GM15510 (cell line): ENCODE results near the gene CREB1.

Source experiments
- POLR2A ChIP-seq: IDR thresholded peaks from 3 replicates; pipeline ENCODE4 v1.6.1; 2011; ENCODE audit warnings: borderline replicate concordance; ENCODE audit not compliant: insufficient read length; ENCODE audit errors: extremely low read depth

CREB1 gene

GRCh38 chr2:207498427-207498826 lies 31.3 kb upstream of the CREB1 start:
- no peak for TF ChIP-seq POLR2A

- TF ChIP-seq POLR2A = no peak
These were observed 30.6 kb upstream of the CREB1 start for GRCh38 chr2:207499114-207499513.

- TF ChIP-seq POLR2A = no peak
These were observed 27.8 kb upstream of the CREB1 start for GRCh38 chr2:207501802-207502576.

GRCh38 chr2:207502577-207503198 lies 27.1 kb upstream of the CREB1 start:
- no peak for TF ChIP-seq POLR2A

- TF ChIP-seq POLR2A = no peak
These were observed 26.5 kb upstream of the CREB1 start for GRCh38 chr2:207503234-207503633.

- TF ChIP-seq POLR2A = no peak
These were observed 25.1 kb upstream of the CREB1 start for GRCh38 chr2:207504513-207505170.

GRCh38 chr2:207505171-207505570 lies 24.6 kb upstream of the CREB1 start:
- no peak for TF ChIP-seq POLR2A

GRCh38 chr2:207505728-207506127 lies 24.0 kb upstream of the CREB1 start:
- TF ChIP-seq POLR2A = no peak

GRCh38 chr2:207506426-207506825 lies 23.3 kb upstream of the CREB1 start:
- TF ChIP-seq POLR2A = no peak

- no peak for TF ChIP-seq POLR2A
These were observed 19.6 kb upstream of the CREB1 start for GRCh38 chr2:207510148-207510547.

- no peak for TF ChIP-seq POLR2A
These were observed 17.9 kb upstream of the CREB1 start for GRCh38 chr2:207511851-207512250.

GRCh38 chr2:207512356-207512755 lies 17.4 kb upstream of the CREB1 start:
- no peak for TF ChIP-seq POLR2A

- no peak for TF ChIP-seq POLR2A
These were observed 16.1 kb upstream of the CREB1 start for GRCh38 chr2:207513551-207514257.

- TF ChIP-seq POLR2A = no peak
These were observed 15.3 kb upstream of the CREB1 start for GRCh38 chr2:207514451-207514850.

- no peak for TF ChIP-seq POLR2A
These were observed 14.1 kb upstream of the CREB1 start for GRCh38 chr2:207515671-207516070.

GRCh38 chr2:207516206-207516605 lies 13.6 kb upstream of the CREB1 start:
- no peak for TF ChIP-seq POLR2A

- TF ChIP-seq POLR2A = no peak
These were observed 6.8 kb upstream of the CREB1 start for GRCh38 chr2:207523005-207523404.
